ENCODE data around the gene FES. TPM values are rescaled to one million over a fixed set of nuclear protein-coding genes. Genes with fewer than 3 reads are reported as not detected.

FES gene
- polyA plus RNA-seq, 1 of the 3 experiments (the other 2 are of a cell fraction), result 0.03 TPM

GRCh38 chr15:90880381-90881145, 3.7 kb upstream of the FES start (continued):
- TF ChIP-seq MXI1 (IDR thresholded peaks at IDR 0.05; ENCODE audit: low read depth, low read length), result no peak
- TF ChIP-seq TAF1 (IDR thresholded peaks at IDR 0.05; ENCODE audit: borderline replicate concordance, low read depth, low read length), result no peak
- no peak for TF ChIP-seq FOXM1 (IDR thresholded peaks at IDR 0.05; ENCODE audit: low read depth)
- no peak for TF ChIP-seq NRF1 (IDR thresholded peaks at IDR 0.05; ENCODE audit: low read depth, low read length)
- TF ChIP-seq MEF2A (IDR thresholded peaks at IDR 0.05; ENCODE audit: borderline replicate concordance, low read depth), result no peak
- no peak for TF ChIP-seq TEAD4 (IDR thresholded peaks at IDR 0.05; ENCODE audit: borderline replicate concordance, insufficient read depth)
- TF ChIP-seq USF1 (IDR thresholded peaks at IDR 0.05; ENCODE audit: borderline replicate concordance, low read depth), result no peak

GRCh38 chr15:90881181-90881977, 2.9 kb upstream of the FES start:
- no peak overlapping the region for H2AFZ ChIP-seq (ENCODE audit: low read depth)
- H3K9me2 ChIP-seq, result no peaks in the 10 kb centered on the region
- peaks cover 13 to 56% of the 10 kb centered on the region in 2 experiments for H3K36me3 ChIP-seq (replicated peaks in 1 of 2; ENCODE audit: control insufficient read depth in 1 of 2, insufficient read depth in 2 of 2, low read length in 1 of 2)
- no peak overlapping the region for H3K4me3 ChIP-seq (ENCODE audit: low read depth in 2 of 2, low read length in 1 of 2)
- peaks cover 9% of the 10 kb centered on the region for H3F3A ChIP-seq (replicated peaks; ENCODE audit: insufficient read depth)
- no peak overlapping the region for H3K27ac ChIP-seq (ENCODE audit: low read depth in 2 of 2, low read length in 1 of 2)
- H3K9me3 ChIP-seq, result no peaks in the 10 kb centered on the region
- no peak overlapping the region for H3K4me2 ChIP-seq
- POLR2A ChIA-PET, result no interaction called here
- CTCF ChIA-PET, result interaction anchor here (0.8 to 1.3 kb wide), 3 partner anchors 32 to 561 kb away, joined by 3 to 4 read pairs (median 4); no protein-coding TSS in a partner anchor
- H3K4me1 ChIP-seq (ENCODE audit: control insufficient read depth in 1 of 2, insufficient read depth in 2 of 2, low read depth in 1 of 2, low read length in 1 of 2), result peaks cover 0 to 14% of the 10 kb centered on the region in 2 experiments; a peak in 1 of 4 replicates
- TF ChIP-seq TEAD4 (IDR thresholded peaks at IDR 0.05; ENCODE audit: borderline replicate concordance, insufficient read depth), result no peak
- TF ChIP-seq FOXM1 (IDR thresholded peaks at IDR 0.05; ENCODE audit: low read depth), result no peak
- H4K20me1 ChIP-seq (ENCODE audit: insufficient read depth), result no peaks in the 10 kb centered on the region
- WGBS (ENCODE audit: low lambda C conversion rate), result 95% methylated on average over 25 of the region's 35 CpGs
- no peak for DNase-seq
- H3K9ac ChIP-seq, result no peak overlapping the region
- peaks cover 7% of the 10 kb centered on the region; the same call in 1 of the 2 replicates for H3K79me2 ChIP-seq (ENCODE audit: insufficient read depth)
- no peaks in the 10 kb centered on the region for H3K27me3 ChIP-seq (ENCODE audit: insufficient read depth)

GRCh38 chr15:90881978-90882721, 2.2 kb upstream of the FES start:
- Histone ChIP-seq H3K9me2 (no peaks in the 10 kb centered on the region), H3K27ac (ENCODE audit: low read depth in 2 of 2, low read length in 1 of 2) (no peak overlapping the region; a peak in 1 of 4 replicates), H2AFZ (ENCODE audit: low read depth) (no peak overlapping the region), H3K9me3 (no peaks in the 10 kb centered on the region), H3K79me2 (ENCODE audit: insufficient read depth) (no peaks in the 10 kb centered on the region), H3K4me3 (ENCODE audit: low read depth in 2 of 2, low read length in 1 of 2) (no peak overlapping the region), H3K4me2 (no peak overlapping the region), H3K27me3 (ENCODE audit: insufficient read depth) (no peaks in the 10 kb centered on the region), H3K9ac (no peak overlapping the region), H3F3A (replicated peaks; ENCODE audit: insufficient read depth) (peaks cover 9% of the 10 kb centered on the region), H3K4me1 (ENCODE audit: control insufficient read depth in 1 of 2, insufficient read depth in 2 of 2, low read depth in 1 of 2, low read length in 1 of 2) (peaks cover 0 to 14% of the 10 kb centered on the region in 2 experiments; a peak in 1 of 4 replicates), H3K36me3 (replicated peaks in 1 of 2; ENCODE audit: control insufficient read depth in 1 of 2, insufficient read depth in 2 of 2, low read length in 1 of 2) (peaks cover 11 to 49% of the 10 kb centered on the region in 2 experiments), H4K20me1 (ENCODE audit: insufficient read depth) (no peaks in the 10 kb centered on the region)
- no peak for DNase-seq
- TF ChIP-seq GABPA (IDR thresholded peaks at IDR 0.05; ENCODE audit: low read depth) (no peak), NFIC (IDR thresholded peaks at IDR 0.05; ENCODE audit: borderline replicate concordance) (no peak), ZBTB33 (IDR thresholded peaks at IDR 0.05; ENCODE audit: borderline replicate concordance, low read depth) (no peak), FOXJ3 (CRISPR knock-in tag; IDR thresholded peaks at IDR 0.05) (no peak)
- 91% methylated on average over 16 of the region's 19 CpGs for WGBS (ENCODE audit: low lambda C conversion rate)
- ChIA-PET CTCF (interaction anchor here (0.8 to 5.6 kb wide), 5 partner anchors 33 to 563 kb away, joined by 3 to 55 read pairs (median 4); no protein-coding TSS in a partner anchor), POLR2A (no interaction called here)
